IPS DF 19.7 (cell line): Measurements from ENCODE around the gene SUN5.
"Not testable (repeated sequence)": the region's sequence is repeated elsewhere in the genome, so short reads cannot be mapped to it uniquely, and the experiment has no call there.

Source experiments
- DNase-seq: peaks from one replicate; pipeline ENCODE4 v3.0.0-alpha.2; 2013; ENCODE audit warnings: low read depth, low spot score

SUN5 gene, protein sequence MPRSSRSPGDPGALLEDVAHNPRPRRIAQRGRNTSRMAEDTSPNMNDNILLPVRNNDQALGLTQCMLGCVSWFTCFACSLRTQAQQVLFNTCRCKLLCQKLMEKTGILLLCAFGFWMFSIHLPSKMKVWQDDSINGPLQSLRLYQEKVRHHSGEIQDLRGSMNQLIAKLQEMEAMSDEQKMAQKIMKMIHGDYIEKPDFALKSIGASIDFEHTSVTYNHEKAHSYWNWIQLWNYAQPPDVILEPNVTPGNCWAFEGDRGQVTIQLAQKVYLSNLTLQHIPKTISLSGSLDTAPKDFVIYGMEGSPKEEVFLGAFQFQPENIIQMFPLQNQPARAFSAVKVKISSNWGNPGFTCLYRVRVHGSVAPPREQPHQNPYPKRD

DNA sequence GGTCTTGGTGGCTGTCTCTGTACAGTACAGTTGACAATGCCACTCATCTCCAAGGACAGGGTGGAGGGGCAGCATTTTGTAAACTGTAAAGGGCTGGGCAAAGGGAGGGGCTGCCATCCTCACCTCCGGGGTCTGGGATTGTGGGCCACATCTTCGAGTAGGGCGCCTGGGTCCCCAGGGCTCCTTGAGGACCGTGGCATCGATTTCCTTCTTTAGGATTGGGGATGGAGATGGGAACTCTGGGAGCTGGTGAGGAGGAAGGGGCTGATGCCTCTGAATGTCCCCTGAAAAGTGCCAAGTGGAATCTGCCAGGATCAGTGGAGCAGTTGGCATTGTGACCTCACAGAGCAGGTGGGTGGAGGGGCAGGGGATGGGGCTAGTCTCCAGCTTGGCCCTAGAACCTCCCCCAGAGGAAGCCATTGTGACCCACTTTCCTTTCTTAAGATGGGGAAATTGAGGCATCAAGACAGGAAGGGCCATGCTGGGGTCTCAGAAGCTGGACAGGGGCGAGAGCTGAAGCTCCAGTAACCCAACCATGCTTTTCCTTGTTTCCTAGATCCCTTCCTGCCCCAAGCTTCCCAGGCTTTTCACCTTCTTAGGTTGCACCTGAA lies at the start of gene SUN5:
TSS of gene SUN5 (minus strand) at position 293 of the 611 bp plus-strand sequence. CDS start at position 200, 93 bp downstream.
- no peak for DNase-seq

DNA sequence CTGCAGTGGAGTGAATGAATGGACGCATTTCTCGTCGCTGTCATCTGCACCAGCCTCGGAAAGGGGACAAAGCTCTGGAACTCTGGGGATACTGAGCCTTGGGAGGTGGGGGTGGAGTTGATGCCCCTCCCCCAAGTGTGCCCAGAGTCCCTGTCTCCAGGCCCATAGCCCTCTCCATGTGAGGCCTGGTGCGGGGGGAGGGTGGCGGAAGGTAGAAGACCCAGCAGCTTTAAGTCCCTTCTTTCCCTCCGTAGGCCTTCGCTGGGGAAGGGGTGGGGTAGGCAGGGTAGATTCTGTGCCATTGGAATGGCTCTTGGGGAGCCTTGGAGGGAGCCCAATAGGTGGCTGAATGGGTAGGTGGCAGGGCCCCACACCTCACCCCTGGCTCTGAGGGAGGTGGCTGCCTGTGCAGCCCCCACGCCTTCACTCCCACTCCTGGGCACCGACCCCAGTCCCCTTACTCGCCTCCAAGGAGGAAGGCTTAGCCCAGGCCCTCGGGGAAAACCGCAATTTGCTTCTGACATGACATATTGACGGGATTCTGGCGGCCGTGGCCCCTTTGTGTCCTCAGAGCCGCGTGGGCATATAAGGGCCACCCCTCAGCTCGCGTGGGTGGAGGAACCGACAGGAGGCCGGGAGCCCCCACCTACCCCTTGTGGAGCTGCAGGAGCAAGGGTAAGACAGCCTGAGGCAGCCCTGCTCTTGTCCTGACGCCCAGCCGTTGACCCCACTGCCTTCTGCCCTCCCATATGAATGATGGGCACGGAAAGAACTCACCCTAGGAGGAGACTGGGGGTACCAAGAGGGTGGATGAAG lies 49.3 kb upstream of the SUN5 start, which contains the start of gene BPIFB3:
TSS of gene BPIFB3 (plus strand) at position 613 of the 816 bp plus-strand sequence. CDS start 1,533 bp downstream, outside the sequence.
- no peak for DNase-seq

DNA sequence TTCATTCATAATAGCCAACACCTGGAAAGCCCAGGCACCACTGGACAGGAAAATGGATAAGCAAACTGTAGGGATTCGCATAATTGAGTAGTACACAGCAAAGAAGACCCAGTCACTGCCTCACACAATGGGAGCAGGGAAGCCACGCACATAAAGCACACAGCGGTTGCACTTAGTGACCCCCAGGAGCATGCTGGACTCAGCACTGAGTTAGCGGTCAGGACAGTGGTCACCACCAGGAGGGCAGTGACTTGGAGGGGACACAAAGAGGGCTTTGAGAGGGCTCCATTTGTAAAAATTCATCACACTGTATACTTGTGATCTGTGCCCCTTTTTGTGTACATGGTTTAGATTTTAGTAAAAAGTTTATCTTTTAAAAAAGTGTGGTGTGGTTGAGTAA lies 47.1 kb upstream of the SUN5 start:
- no peak for DNase-seq

DNA sequence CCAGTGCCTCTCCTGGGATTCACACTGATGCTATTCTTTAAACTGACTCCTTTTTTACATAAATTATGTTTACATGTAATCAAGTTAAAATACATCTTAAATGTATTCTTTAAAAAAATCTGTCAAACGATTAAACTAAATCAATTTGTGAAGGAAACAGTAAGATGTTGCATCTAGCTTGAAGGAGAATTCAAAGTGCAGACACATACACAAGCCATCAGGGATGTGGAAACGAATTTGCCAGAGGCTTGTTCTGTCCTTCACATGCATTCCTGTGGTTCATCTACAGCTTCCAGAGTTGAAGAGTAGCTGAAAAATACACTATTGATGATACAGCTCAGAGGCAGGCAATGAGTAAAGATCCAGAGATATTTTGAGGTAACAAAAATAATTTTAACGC lies 42.2 kb upstream of the SUN5 start:
- DNase-seq: no peak

DNA sequence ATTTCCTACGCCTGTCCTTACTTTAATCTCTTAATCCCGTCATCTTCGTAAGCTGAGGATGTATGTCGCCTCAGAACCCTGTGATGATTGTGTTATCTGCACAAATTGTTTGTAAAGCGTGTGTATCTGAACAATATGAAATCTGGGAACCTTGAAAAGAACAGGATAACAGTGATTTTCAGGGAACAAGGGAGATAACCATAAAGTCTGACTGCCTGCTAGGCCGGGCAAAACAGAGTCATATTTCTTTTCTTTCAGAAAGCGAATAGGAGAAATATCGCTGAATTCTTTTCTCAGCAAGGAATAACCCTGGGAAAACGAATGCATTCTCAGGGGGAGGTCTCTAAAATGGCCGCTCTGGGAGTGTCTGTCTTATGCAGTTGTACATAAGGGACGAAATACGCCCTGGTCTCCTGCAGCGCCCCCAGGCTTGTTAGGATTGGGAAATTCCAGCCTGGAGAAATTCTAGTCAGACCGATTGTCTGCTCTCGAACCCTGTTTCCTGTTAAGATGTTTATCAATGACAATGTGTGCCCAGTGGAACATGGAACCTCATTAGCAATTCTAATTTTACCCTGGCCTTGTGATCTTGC lies 41.0 kb upstream of the SUN5 start:
- DNase-seq: not testable (repeated sequence)

DNA sequence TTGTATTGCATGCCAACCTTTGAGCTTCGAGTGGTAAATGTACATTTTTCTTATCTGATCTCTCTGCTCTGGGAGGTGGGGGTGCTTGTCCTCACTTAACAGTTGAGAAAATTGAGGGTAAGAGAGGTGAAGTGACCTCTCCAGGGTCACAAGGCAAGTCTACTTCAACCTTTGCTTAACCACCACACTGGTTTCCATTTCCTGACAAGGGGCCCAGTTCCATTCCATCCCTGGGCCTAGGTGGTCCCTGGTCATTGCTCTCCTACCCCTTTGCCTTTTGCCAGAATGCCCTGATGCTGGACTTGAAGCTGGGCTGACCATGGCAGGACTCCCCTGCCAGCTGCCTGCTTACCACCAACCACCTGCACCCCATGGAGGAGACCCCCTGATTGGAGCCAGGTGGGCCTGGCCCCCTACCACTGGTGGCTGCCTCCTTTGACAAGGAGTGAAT lies 39.5 kb upstream of the SUN5 start:
- no peak for DNase-seq

DNA sequence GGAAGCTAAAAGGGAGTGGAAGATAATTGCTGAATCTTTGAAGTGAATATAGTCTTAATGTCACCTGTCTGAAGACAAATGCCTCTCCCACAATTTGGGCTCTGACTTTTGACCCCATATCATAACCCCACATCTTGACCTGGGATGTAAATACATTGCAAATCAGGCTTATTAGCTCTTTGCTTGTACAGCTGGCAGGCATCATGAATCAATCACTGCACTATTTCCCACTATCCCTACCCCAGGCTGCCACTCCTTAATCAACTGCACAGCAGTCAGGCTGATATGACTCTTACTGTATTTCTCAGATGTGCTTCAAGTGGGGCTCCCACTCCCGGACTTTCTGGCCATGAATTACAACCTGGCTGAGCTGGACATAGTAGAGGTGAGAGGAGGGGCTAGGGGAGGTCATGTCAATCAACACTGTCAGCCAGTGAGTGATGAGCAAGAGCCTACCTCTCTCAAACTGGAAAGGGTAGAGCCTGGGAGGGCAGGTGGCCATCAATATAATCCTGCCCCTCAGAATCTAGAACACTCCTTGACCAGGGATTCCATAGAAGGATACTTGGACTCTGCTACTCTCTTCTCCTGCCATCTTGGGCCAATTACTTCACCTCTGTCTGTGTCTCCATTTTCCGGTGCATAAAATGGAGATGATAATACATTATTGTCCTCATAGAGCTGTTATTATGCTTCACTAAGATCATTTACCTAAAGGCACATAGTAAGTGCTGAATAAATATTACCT lies 38.9 kb upstream of the SUN5 start:
- DNase-seq: no peak

DNA sequence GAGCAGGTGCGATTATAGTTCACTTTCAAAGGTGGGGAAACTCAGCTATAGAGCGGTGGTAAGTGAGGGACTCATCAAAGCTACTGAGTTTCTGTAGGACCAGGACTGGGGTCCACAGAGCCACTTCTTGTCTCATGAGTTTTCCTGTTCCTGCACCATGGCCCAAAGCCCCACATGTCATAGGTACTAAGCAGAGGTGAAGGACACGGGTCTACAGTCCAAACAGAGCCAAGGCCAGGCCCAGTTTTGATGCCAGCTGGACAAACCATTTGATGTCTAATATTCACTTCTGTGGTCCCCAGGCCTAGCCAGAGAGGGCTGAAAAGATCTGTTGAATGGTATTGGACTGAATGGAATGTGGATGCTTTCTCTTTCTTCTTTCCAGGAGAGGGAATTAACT lies 38.2 kb upstream of the SUN5 start:
- no peak for DNase-seq

DNA sequence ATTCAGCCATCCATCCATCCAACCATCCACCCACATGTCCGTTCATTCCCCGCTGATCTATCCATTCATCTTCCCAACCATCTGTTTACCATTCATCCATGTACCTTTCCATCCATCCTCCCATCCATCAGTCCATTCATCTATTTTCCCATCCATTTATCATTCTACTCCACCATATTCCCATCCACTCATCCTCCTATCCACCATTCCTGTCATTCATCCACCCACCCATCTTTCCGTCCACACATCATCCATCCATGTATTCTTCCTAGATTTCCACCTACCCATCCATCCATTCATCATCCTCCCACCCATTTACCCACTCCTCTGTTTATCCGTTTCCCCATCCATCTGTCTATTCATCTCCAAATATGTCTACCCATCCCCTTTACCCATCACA lies 34.0 kb upstream of the SUN5 start:
- no peak for DNase-seq

DNA sequence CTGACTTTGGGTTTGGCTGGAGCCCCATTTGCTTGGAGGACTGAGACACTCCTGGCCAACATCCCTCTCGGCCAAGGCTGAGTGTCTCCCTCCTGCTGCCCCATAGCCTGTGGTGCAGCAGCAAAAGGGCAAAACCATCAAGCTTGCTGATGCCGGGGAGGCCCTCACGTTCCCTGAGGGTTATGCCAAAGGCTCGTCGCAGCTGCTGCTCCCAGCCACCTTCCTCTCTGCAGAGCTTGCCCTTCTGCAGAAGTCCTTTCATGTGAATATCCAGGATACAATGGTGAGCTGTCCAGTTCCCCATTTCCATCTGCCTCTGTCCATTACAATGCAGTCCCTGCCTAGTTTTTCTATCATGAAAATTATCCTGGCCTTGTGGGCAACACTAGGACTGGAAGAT lies 33.2 kb upstream of the SUN5 start:
- DNase-seq: no peak

DNA sequence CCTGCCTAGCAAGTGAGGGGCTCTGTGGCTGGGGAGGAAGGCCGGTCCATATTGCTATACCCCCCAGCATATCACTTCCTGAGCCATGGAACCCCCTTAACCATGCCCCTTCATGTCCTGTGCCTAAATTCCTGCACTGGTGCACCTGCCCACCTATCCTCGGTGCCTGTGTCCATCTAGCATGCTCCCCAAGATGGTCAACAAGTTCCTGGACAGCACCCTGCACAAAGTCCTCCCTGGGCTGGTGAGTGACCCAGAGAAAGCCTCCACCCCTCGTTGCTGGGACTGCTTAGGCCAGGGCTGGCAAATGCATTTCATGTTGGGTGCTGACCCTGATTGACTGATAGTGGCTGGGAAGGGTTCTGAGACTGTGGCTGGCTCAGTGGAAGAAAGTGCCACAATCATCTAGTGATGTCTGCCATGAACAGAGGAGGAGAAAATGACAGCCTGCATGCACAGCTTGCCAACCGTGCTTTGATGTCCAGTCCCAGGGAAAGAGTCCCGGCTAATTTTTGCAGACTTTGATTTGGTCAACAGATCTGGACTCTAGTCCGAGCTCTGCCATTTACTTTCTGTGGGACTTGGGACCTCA lies 30.8 kb upstream of the SUN5 start:
- no peak for DNase-seq

DNA sequence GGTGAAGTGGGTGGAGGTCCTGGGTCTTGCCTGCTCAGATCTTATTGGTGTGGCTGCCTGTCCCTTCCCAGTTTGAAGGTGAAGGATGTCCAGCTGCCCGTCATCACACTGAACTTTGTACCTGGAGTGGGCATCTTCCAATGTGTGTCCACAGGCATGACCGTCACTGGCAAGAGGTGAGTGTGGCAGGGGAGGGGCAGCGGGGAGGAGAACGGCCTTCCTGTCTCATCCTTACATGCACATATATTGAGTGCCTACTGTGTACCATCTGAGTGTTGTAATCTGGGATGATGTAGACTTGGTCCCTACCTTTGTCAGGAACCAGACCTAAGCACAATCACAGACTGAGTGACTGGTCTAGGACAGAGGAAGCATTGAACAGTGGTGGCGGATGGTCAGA lies 29.9 kb upstream of the SUN5 start:
- DNase-seq: no peak

DNA sequence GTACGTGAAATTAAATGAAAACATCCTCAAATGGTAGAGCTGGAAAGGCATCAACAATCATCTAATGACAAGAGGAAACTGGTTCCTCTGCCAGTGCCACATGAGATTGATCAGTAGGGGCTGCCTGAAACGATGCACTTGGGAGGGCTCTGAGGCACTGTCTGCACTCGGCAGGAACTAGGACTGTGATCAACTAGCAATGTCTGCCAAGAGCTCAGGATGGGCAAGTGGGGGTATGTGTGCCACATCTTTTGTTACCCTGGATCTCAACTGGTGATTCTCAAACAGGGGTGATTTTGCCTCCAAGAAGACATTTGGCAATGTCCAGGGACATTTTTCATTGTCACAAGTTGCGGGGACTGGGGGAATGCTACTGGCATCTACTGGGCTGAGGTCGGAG lies 29.1 kb upstream of the SUN5 start:
- DNase-seq: no peak

DNA sequence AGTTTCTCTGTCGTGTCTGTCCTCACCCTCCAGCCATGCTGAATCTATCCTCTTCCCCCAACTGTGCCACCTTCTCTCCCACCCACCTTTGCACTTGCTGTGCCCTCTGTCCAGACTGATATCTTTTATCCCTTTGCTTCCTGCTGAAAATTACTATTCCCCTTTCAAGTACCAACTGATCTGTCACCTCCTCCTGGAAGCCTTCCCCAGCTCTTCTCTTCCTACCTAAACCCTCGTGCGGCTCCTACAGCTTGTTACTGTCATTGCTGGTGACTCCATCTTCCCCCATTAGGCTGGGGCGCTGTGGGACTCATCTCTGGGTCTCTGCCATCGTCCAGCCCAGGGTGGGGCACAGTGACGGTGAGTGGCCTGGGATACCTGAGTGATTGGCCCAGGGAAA lies 28.3 kb upstream of the SUN5 start:
- no peak for DNase-seq

DNA sequence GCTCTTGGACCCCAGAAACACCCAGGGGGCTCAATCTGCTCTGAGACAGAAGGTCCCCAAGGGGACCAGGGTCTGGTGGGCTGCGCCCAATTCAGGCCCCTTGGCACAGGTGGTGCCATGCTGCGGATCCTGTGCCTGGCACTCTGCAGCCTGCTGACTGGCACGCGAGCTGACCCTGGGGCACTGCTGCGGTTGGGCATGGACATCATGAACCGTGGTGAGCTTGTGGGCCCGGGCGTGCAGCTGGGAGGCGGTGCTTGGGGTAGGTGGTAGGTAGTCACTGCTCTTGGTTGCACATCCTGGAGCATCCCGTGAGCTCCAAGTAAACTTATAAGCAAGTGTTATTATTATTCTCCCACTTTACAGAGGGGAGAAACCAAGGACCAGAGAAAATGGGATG lies 27.3 kb upstream of the SUN5 start, which contains the start of gene BPIFB6:
TSS of gene BPIFB6 (plus strand) at position 118 of the 400 bp plus-strand sequence. CDS start at position 118, 0 bp downstream.
- no peak for DNase-seq

DNA sequence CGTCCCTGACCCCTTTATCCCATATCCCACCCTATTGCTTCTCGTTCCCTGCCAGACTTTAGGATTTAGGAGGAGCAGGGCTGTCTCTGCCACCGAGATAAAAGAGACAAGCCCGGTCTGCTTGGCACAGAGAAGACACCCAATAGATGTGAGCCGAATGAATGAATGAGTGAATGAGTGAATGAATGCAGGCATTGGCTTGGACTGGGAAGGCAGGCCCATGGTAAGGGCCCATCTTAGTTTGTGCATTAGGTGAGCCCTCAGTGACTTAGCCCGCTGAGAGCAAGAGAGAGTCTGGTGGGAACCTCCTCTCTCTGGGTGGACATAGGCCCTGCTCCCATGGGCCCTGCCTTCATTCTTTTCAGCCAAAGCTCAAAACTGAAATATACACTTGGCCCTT lies 26.3 kb upstream of the SUN5 start:
- DNase-seq: no peak

DNA sequence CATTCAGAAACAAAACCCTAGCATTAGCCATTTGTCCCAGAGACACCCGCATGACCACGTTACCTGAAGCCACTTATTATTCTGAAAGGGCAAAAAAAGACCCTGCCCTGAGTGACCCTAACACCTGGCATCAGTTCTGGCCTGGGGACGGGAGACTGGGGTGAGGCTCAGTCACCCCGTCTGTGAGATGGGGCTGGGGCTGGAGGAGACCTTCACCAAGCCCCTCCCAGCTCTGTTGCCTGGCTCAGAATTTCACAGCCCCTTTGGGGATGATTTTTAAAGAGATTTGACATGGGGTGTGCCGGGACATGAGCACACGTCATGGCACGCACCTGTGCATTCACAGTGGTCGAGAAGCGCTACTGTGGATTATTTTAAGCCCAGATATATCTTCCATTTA lies 25.8 kb upstream of the SUN5 start:
- DNase-seq: no peak

DNA sequence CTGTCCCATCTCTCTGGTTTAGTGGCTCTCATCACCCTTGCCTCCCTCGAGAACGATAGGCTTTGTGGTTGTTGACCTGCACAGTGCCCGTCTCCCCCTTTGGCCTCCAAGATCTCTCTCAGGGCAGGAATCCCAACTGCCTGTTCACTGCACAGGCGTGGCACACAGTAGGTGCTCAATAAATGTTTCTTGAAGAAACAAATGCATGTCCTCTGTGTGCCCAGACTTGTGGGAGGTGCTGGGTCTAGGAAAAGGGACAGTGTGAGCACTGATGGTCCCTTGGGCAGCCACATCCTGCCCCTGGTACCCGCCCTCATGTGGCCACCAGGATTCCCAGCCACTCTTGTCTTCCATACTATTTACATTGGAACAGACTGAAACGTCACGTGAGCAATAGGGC lies 24.6 kb upstream of the SUN5 start:
- DNase-seq: no peak

DNA sequence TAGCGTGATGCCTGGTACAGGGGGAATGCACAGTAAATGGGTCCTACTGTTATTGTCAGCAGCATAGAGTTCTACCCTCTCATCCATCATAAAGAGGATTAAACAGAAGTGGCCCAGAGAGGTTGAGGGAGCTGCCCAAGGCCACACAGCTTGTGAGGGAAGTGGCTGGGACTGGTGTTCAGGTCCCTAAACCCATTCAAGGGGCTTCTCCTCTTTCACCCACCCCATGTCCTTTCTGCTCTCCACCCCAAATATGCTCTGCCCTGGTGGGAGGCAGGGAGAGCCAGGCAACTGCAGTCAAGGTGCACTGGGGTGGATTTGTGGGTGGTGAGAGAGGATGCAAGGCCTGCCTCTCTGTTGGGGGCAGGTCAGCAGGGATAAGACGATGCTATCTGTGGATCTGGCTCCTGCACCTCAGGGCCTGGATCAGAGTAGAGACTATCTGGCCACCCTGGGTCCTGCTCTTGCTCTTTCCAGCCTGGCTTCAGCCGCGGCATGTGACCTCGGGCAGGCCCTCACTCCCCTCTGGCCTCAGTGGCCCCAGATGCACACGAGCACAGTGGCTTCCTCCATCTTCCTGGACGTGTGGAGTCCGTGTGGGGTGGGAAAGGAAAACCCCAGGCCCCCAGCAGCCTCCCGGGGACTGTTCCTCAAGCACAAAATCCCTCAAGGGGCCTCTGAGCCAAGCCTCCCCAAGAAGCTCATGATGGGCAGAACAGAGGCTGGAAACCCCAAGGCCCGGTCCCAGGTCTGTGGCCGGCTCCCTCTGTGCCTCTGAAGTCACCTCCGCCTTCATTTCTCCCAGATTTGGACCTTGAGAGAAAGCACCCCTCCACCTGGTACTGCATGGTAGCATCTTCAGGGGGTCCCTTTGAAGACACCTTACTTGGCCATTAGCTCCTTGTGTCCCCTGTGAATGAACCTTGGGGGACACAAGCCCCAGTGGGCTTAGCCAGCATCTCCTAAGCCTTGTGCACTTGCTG lies 23.8 kb upstream of the SUN5 start:
- no peak for DNase-seq
